Measurements from ENCODE around the gene PRPF19.

GRCh38 chr11:60925868-60926267 lies 19.5 kb upstream of the PRPF19 start:
- TF ChIP-seq, protein P1, sequence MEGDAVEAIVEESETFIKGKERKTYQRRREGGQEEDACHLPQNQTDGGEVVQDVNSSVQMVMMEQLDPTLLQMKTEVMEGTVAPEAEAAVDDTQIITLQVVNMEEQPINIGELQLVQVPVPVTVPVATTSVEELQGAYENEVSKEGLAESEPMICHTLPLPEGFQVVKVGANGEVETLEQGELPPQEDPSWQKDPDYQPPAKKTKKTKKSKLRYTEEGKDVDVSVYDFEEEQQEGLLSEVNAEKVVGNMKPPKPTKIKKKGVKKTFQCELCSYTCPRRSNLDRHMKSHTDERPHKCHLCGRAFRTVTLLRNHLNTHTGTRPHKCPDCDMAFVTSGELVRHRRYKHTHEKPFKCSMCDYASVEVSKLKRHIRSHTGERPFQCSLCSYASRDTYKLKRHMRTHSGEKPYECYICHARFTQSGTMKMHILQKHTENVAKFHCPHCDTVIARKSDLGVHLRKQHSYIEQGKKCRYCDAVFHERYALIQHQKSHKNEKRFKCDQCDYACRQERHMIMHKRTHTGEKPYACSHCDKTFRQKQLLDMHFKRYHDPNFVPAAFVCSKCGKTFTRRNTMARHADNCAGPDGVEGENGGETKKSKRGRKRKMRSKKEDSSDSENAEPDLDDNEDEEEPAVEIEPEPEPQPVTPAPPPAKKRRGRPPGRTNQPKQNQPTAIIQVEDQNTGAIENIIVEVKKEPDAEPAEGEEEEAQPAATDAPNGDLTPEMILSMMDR (conservative IDR thresholded peaks at IDR 0.05; ENCODE audit: low read length) = peak; percentile 36; the same call in 1 of the 2 replicates
- no peak for TF ChIP-seq EZH2phosphoT487 (IDR thresholded peaks at IDR 0.05; ENCODE audit: borderline replicate concordance, low read depth, low read length)

Data from OCI-LY7 (cell line).